GM12878 (cell line): Measurements from ENCODE around the gene PLPP2. TPM values are rescaled to one million over a fixed set of nuclear protein-coding genes. Genes with fewer than 3 reads are reported as not detected.

Experiments
- ATAC-seq: fragments of 200-7000 bp; cut with Tn5 transposase; 3 replicates; pipeline ENCODE4 v1.9.1; 2020; ENCODE audit warnings: mild to moderate bottlenecking, moderate library complexity
- BruUV-seq: library from RNA; stranded (reverse); fragments of 400-500 nt; replicated peaks from 2 replicates; lab custom pipeline; 2021; lab: Mats Ljungman, UMichigan
- CTCF ChIA-PET: fragments of 300-600 bp; sonication (Branson Sonifier 250); formaldehyde crosslinking; extraction: SDS; loops from one replicate; lab custom pipeline; 2021; ENCODE audit warnings: inconsistent platforms; lab: Yijun Ruan, JAX
- POLR2A ChIA-PET: fragments of 350-600 bp; formaldehyde crosslinking; extraction: SDS; loops from one replicate; lab custom pipeline; 2021; ENCODE audit warnings: inconsistent platforms; lab: Charles Lee
- RAD21 ChIA-PET: fragments of 300-600 bp; sonication (Branson Sonifier 250); formaldehyde crosslinking; loops from one replicate; lab custom pipeline; 2023; ENCODE audit warnings: antibody characterized with exemption; ENCODE audit not compliant: unreplicated experiment; lab: Charles Lee
- SMC1A ChIA-PET: fragments of 300-600 bp; sonication (Branson Sonifier 250); formaldehyde crosslinking; loops from one replicate; lab custom pipeline; 2023; ENCODE audit not compliant: unreplicated experiment, uncharacterized antibody; lab: Charles Lee
- DNase-seq: peaks from one replicate; pipeline ENCODE4 v3.0.0-alpha.2; 2011; ENCODE audit warnings: low read depth, low spot score
- FAIRE-seq: peaks from 3 replicates; lab custom pipeline; 2011; peaks lifted over from hg19 to GRCh38; lab: Jason Lieb, UNC
- H2AFZ ChIP-seq: 2 replicates; pipeline ENCODE4 v1.6.0; 2011; ENCODE audit warnings: low read depth, low read length, control low read depth; ENCODE audit not compliant: control insufficient read depth
- H3K27ac ChIP-seq: 2 replicates; pipeline ENCODE4 v1.5.1; 2011; ENCODE audit warnings: control low read depth; ENCODE audit not compliant: control insufficient read depth, insufficient read depth
- H3K27me3 ChIP-seq, 2 experiments: replicated peaks in 1 of 2; 2 replicates each; pipeline versions ENCODE4 v1.6.0 to v1.6.1; 2011; ENCODE audit warnings: low read length in 1 of 2; ENCODE audit not compliant: control insufficient read depth in 2 of 2, insufficient read depth in 2 of 2
- H3K36me3 ChIP-seq, 2 experiments: 2 replicates each; pipeline ENCODE4 v1.5.1; 2011; ENCODE audit warnings: low read length in 1 of 2; ENCODE audit not compliant: control insufficient read depth in 2 of 2, insufficient read depth in 2 of 2
- H3K4me1 ChIP-seq: 2 replicates; pipeline ENCODE4 v1.6.1; 2011; ENCODE audit warnings: mild to moderate bottlenecking, low read length, moderate library complexity, mixed read lengths; ENCODE audit not compliant: control insufficient read depth, insufficient read depth
- H3K4me2 ChIP-seq: 2 replicates; pipeline ENCODE4 v1.6.0; 2011; ENCODE audit warnings: control low read depth; ENCODE audit not compliant: control insufficient read depth, insufficient read depth
- H3K4me3 ChIP-seq: fragments of 200-600 bp; sonication (generic); 2 replicates; pipeline ENCODE4 v1.5.1; 2016
- H3K79me2 ChIP-seq: 2 replicates; pipeline ENCODE4 v1.6.0; 2011; ENCODE audit warnings: low read length; ENCODE audit not compliant: control insufficient read depth, insufficient read depth
- H3K9ac ChIP-seq: 2 replicates; pipeline ENCODE4 v1.8.0; 2011; ENCODE audit warnings: low read length, control low read depth, mixed read lengths; ENCODE audit not compliant: control insufficient read depth, insufficient read depth
- H3K9me3 ChIP-seq: replicated peaks from 3 replicates; pipeline ENCODE4 v1.5.1; 2011; ENCODE audit warnings: mild to moderate bottlenecking, low read length; ENCODE audit not compliant: control insufficient read depth, insufficient read depth
- H4K20me1 ChIP-seq: 2 replicates; pipeline ENCODE4 v1.6.0; 2011; ENCODE audit not compliant: control insufficient read depth, insufficient read depth
- EED ChIP-seq: sonication (generic); IDR thresholded peaks from 2 replicates; pipeline ENCODE4 v1.6.1; 2016; ENCODE audit warnings: antibody characterized with exemption, low read depth
- FOXM1 ChIP-seq: IDR thresholded peaks from 2 replicates; pipeline ENCODE4 v1.6.1; 2012; ENCODE audit warnings: low read depth, mild to moderate bottlenecking, inconsistent platforms, low read length, moderate library complexity
- MXI1 ChIP-seq: fragments of 150-350 bp; IDR thresholded peaks from 2 replicates; pipeline ENCODE4 v1.6.1; 2011; ENCODE audit warnings: low read depth, mild to moderate bottlenecking, inconsistent platforms, low read length, improper control_type of control experiment
- POLR2A ChIP-seq: IDR thresholded peaks from 2 replicates; pipeline ENCODE4 v1.6.1; 2011; ENCODE audit warnings: low read depth, mild to moderate bottlenecking, low read length
- ZBTB33 ChIP-seq: fragments of 450-650 bp; IDR thresholded peaks from 2 replicates; pipeline ENCODE4 v1.6.1; 2017; ENCODE audit warnings: mild to moderate bottlenecking
- whole genome bisulfite sequencing: methylation state at CpG from one replicate; pipeline ENCODE4 v1.1.6; 2016; ENCODE audit warnings: low lambda C conversion rate; ENCODE audit not compliant: insufficient replicate concordance, insufficient coverage; ENCODE audit errors: missing lambda C conversion rate; 5-methylcytosine and 5-hydroxymethylcytosine counted together
- in situ Hi-C: fragments of 300-500 bp; cut with MboI; formaldehyde crosslinking; loops from 9 replicates; pipeline ENCODE4 v1.14.3; 2018; ENCODE audit warnings: mixed read lengths
- intact Hi-C: fragments of 100-400 bp; cut with micrococcal nuclease; formaldehyde crosslinking; loops from one replicate; pipeline ENCODE4 v1.14.2; 2022; ENCODE audit not compliant: unreplicated experiment
- polyA plus RNA-seq, 11 experiments: library from polyadenylated mRNA; depleted of rRNA in 4 of 11; unstranded in 6 of 11; stranded (reverse) in 5 of 11; fragments of >200 nt; fragmentation: Nextera tagmentation in 4 of 11; fragmentation: Illumina TruSeq in 1 of 11; extraction: Ambion mirVana in 4 of 11; extraction: Trizol in 1 of 11; gene quantifications; 1 replicate in 1 of 11; 2 replicates in 10 of 11; pipeline versions ENCODE4 v1.2.1 to v1.2.3, GENCODE V29; 2011 to 2016; ENCODE audit warnings: inconsistent platforms in 2 of 11, missing spikeins in 2 of 11, low read depth in 1 of 11
- total RNA-seq, 4 experiments: library from RNA; depleted of rRNA in 3 of 4; stranded (reverse); fragments of >200 nt in 3 of 4; fragmentation: Illumina TruSeq in 1 of 4; extraction: Trizol in 1 of 4; gene quantifications; 2 replicates each; pipeline versions ENCODE4 v1.2.1 to v1.2.3, GENCODE V29; 2013 to 2021

PLPP2 gene
- total and polyA plus RNA-seq, 10 of the 15 experiments (the other 5 are each of a cell fraction or from before 2014, with no cell fraction given): 0.04 to 0.62 (median 0.14) TPM; not detected in 7

GRCh38 chr19:306151-306900, 15.1 kb upstream of the PLPP2 start (continued):
- TF ChIP-seq ZBTB33 (no peak), MXI1 (no peak), FOXM1 (no peak)
- TF ChIP-seq, all 136 proteins: peak for 0

- CTCF ChIA-PET: no interaction called here
Measured at GRCh38 chr19:305240-306150, 14.3 kb upstream of the PLPP2 start.

More at GRCh38 chr19:305240-306150, 14.3 kb upstream of the PLPP2 start:
- TF ChIP-seq POLR2A (peak; percentile 54; the same call in 1 of the 2 replicates), EED (no peak)
- POLR2A ChIA-PET: no interaction called here
- Histone ChIP-seq H3K27ac (no peak overlapping the region), H3K27me3 (no peaks in the 10 kb centered on the region), H3K36me3 (peaks cover 0 to 15% of the 10 kb centered on the region in 2 experiments; a peak in 3 of 4 replicates), H4K20me1 (no peaks in the 10 kb centered on the region), H3K4me1 (no peaks in the 10 kb centered on the region), H3K9me3 (no peaks in the 10 kb centered on the region), H2AFZ (no peak overlapping the region), H3K4me3 (no peak overlapping the region), H3K79me2 (no peaks in the 10 kb centered on the region), H3K9ac (no peak overlapping the region), H3K4me2 (no peak overlapping the region)
- intact Hi-C loops: no loop called here
- no TSS peak for BruUV-seq
- SMC1A ChIA-PET: no interaction called here
- FAIRE-seq (no peak), ATAC-seq (no peak), DNase-seq (no peak)
- in situ Hi-C loops: no loop called here
- 81% methylated on average over 37 of the region's 43 CpGs for WGBS
- RAD21 ChIA-PET: no interaction called here
